ENCODE data around the gene GCN1.
"Not testable (repeated sequence)": the region's sequence is repeated elsewhere in the genome, so short reads cannot be mapped to it uniquely, and the experiment has no call there.

Gene GCN1, protein sequence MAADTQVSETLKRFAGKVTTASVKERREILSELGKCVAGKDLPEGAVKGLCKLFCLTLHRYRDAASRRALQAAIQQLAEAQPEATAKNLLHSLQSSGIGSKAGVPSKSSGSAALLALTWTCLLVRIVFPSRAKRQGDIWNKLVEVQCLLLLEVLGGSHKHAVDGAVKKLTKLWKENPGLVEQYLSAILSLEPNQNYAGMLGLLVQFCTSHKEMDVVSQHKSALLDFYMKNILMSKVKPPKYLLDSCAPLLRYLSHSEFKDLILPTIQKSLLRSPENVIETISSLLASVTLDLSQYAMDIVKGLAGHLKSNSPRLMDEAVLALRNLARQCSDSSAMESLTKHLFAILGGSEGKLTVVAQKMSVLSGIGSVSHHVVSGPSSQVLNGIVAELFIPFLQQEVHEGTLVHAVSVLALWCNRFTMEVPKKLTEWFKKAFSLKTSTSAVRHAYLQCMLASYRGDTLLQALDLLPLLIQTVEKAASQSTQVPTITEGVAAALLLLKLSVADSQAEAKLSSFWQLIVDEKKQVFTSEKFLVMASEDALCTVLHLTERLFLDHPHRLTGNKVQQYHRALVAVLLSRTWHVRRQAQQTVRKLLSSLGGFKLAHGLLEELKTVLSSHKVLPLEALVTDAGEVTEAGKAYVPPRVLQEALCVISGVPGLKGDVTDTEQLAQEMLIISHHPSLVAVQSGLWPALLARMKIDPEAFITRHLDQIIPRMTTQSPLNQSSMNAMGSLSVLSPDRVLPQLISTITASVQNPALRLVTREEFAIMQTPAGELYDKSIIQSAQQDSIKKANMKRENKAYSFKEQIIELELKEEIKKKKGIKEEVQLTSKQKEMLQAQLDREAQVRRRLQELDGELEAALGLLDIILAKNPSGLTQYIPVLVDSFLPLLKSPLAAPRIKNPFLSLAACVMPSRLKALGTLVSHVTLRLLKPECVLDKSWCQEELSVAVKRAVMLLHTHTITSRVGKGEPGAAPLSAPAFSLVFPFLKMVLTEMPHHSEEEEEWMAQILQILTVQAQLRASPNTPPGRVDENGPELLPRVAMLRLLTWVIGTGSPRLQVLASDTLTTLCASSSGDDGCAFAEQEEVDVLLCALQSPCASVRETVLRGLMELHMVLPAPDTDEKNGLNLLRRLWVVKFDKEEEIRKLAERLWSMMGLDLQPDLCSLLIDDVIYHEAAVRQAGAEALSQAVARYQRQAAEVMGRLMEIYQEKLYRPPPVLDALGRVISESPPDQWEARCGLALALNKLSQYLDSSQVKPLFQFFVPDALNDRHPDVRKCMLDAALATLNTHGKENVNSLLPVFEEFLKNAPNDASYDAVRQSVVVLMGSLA (N-terminal part only)
- total RNA-seq, result 244 to 286 reads per million in 2 donors

DNA sequence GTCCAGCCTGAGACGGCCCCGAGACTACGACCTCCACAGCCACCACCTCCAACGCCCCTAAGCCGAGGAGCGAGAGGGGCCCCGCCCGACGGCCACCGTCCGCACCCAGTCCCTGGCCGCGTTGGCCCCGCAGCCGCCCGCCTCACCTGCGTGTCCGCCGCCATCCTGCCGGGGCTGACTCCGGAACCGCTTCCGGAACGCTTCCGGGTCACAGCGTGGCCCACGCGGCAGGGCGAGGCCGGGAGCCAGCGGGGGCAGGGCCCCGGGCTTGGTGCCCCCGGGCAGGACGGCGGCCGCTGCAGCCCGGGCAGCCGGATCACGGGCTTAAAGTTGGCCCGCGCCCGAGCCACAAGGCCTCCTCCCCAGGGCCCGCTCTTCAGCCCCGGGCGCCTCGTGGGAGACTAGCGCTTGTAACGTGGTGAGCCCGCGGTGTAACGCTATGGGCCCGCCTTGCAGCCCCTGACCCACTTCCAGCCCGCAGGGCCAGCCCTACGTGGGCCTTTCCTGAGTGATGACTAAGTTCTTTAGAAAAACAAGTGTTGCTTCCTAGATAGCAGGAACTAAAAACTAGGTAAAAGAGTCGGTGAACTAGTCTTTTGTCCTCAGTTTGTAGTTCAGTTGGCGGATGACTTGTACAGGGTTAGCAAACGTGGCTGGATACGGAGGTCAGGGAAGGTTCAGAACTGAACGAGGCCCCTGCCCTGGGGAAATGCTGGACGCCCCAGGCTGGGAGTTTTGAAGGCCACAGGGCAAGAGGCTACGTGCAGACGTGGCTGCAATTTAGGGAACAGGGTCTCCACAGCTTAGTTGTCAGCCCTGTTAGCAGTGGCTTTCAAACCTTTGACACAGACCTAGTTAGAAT lies at the start of gene GCN1:
GCN1 (minus strand) TSS at position 182 of the 862 bp plus-strand sequence; CDS start at position 164, 18 bp downstream.
- peak; percentile 78 for DNase-seq

DNA sequence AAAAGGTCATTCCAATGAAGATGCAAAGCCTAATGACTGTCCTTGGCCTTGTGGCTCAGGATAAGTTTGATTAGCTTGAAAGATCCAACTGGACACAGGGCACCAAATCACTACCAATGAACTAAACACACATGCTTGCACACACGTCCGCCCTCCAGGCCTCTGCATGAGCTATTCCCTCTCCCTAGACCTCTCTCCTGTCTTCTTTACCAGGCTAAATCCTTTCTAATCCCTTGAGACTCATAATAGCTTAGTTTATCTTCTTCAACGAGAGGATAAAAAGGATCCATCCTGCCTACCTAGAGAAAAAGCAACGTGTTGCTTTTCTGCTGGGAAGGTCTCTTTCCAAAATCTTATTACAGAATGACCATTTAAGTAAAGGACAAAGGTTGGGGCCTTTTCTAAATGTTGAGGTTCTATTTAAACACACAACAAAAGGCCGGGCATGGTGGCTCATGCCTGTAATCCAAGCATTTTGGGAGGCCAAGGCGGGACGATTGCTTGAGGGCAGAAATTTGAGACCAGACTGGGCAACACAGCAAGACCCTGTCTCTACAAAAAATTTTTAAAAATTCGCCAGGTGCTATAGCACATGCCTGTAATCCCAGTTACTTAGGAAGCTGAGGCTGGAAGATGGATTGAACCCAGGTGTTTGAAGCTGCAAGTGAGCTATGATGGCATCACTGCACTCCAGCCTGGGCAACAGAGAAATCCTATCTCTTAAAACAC lies 48.6 kb upstream of the GCN1 start:
- DNase-seq, result no peak

GRCh38 chr12:120242275-120242799 lies 47.8 kb upstream of the GCN1 start:
- no peak for DNase-seq

DNA sequence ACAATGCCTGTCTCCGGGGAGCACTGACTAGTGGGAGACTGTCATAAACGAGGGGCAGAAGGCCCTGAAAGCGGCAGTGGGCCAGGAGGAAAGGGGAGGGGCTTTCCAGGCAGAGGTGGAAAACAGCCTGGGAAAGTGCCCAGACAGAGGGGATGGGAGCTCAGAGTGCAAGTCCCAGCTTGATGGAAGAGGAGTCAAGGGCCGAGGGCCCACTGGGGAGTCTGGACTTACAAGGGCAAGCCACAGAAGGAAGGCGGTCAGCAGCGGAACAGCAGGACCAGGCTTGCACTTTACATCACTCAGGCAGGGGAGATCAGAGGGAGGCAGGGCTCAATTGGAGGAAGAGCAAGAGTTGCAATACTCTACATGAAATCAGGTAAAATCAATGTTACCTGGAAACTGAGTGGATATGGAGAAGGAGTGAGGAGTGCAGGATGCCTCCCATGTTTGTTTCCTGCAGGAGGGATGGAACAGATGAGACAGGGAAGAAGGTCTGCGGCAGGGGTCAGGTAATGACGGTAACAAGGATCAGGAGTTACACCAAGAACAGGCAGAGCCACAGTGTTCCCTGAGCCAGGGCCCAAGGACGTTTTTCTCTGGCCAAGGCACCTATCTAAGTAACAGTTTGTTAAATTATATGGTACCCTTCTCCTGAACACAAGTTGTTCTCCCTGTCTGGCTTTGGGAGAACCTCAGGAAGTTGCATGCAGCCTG lies 47.2 kb upstream of the GCN1 start:
- DNase-seq, result no peak

- DNase-seq, result no peak
These were observed 45.9 kb upstream of the GCN1 start for GRCh38 chr12:120240495-120240833.

- no peak for DNase-seq
These were observed 45.4 kb upstream of the GCN1 start for GRCh38 chr12:120239776-120240494.

DNA sequence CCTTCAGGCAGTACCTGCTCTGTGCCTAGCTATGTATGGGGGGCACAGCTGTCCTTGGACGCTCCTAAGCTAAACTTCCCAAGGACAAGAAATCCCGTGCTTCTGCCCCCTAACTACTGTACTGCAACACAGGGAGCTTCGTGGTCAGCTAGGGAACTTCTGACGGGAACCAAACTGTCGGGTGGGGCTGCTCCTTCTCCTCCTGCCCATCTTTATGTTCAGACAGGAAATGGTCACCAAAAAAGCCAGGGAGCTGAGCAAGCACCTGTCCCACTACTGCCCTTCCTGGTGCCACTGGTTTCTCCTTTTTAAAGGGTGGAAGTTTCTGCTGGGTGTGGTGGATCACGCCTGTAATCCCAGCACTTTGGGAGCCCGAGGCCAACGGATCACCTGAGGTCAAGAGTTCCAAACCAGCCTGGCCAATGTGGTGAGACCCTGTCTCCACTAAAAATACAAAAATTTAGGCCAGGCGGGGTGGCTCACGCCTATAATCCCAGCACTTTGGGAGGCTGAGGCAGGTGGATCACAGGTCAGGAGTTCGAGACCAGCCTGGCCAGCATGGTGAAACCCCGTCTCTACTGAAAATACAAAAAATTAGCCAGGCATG lies 44.4 kb upstream of the GCN1 start:
- no peak for DNase-seq

DNA sequence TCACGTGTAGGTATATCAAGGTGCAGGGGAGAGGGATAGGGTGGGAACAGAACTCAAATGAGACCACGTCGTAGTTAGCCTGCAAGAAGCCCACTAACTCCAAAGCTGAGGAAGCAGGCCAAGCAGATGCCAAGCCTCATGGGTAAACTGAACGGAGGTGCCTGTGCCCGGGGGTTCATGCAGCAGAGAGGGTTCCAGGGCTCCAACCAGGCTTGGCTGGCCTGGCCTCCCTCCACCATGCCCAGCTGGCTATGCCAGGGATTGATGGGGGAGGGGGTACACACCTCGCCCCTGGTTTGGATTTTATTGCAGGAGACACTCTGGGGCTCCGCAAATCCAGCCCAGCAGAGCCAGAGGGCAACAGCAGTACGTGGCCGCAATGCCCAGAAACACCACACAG lies 43.7 kb upstream of the GCN1 start:
- no peak for DNase-seq

- DNase-seq, result no peak
These were observed 43.1 kb upstream of the GCN1 start for GRCh38 chr12:120237360-120238171.

- DNase-seq, result not testable (repeated sequence)
These were observed 42.3 kb upstream of the GCN1 start for GRCh38 chr12:120236809-120237208.

DNA sequence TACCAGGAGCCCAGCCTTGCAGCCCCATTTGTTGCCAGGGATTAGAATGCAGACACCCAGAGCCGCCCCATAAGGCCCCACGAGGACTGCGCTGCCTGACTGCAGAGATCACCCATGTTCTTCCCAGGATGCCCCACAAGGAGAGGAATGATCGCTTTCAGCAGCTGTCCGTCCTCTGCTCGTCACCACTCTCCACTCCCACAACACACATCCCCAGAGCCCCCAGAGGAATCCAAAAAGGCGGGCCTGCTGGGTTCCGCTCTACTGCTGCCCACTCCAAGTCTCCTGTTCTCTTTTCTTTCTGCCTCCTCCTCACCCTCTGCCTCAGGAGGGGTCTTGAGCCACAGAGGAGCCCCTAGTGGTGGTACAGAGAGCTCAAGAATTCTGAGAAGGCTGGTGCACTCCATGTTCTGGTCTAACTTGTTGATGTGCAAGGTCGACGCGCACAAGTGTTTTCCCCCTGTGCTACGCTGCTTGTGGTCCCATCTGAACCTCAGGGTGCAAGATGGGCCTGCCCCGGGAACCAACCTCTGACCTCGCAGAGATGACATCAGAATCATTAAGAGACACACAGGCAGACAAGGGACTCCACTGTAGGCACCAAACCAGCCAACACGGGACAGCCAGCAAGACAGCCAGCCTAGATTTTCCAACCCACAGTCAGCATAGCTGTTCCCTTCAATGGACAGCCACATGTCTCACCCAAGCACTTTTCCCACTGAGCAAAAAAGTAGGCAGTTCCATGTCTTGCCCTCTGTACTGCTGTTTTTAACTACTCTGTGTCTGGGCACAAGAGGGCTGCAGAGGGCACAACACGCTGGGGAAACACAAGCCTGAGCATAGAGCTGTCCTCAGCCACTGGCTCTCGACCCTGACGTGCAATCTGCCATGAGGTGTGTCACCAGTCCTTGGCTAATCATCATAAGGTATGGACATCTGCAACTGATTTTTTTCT lies 41.1 kb upstream of the GCN1 start:
- DNase-seq, result no peak

GRCh38 chr12:120234643-120235368 lies 40.3 kb upstream of the GCN1 start:
- DNase-seq, result no peak

DNA sequence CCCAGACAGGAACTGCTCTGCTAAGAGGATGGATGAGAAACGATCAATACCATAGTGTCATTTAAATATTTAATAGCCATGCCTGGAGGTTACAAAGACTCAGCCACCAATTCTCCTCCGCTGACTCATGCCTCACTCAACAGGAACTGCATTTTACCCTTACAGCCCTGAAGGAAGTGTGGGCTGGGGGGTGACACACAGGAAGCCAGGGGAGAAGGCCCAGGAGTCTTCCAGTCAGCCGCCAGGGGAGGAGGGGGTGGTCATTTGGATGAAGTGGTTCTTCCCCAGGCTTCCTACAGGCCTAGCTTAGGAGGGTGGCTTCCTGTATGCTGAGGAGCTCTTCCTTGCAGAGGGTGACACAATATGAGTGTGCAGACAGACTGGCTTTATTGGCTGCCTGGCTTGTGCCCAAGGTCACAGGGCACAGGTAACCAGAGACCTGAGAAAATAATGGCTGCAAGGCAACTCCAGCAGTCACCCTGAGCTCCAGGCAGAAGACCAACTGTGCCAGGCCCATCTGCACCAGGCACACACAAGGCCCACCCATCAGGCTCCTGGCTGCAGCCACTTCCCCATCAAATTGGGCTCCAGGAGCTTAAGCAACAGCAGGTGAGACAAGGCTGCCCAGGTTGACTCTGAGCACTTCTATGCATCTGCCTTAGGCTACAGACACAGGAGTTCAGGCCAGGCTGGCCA lies 36.9 kb upstream of the GCN1 start:
- no peak for DNase-seq

DNA sequence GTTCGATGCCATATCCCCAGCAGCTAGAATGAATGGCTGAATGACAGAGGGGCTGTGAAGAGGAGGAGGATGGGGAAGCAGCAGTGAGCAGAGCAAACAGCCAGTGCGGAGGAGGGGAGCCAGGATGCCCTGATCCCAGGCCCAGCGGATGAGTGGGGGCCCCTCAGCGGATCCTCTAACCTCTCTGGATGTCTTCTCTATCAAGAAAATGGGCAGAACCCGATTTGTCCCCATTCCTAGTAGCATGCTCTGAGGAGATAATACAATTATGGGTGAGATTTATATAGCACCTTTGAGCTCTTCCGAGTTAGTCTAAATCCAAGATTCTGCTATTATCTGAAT lies 36.4 kb upstream of the GCN1 start:
- no peak for DNase-seq

DNA sequence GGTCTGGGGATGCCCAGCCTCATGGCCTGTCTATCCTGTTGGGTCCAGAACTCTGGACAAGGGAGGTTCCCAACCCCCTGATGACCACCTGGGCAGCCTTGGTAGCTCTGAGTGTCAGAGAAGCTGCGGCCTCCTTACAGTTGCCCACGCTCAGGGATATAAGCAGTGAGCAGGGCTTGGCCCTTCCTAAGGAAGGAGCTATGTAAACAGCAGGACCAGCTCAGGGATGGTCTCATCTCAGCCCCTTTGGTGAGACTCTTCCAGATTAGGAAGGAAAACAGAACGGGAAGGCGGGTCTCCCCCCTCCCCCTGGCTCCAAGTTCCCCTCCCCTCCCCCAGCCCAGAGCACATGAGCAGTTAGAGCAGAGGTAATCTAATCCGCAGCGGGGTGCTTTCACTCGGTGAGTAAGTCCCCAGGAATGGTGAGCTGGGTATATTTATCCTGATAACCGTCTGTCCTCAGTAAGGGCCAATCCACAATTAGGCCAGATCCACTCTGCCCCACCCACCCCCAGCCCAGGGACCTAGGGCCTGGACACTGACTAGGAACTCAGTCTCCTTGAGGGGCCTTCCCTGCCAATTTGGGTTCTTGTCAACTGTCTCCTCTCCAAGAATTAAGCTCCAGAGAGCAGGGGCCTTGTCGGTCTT lies 35.9 kb upstream of the GCN1 start:
- no peak for DNase-seq

Data from activated gamma-delta T cell (primary cell).